PC-9 (cell line): ENCODE measurements around the gene UPF2.

Experiments
- CTCF ChIP-seq: fragments of 200-600 bp; sonication (generic); conservative IDR thresholded peaks from 2 replicates; pipeline ENCODE4 v1.6.1; 2017; ENCODE audit warnings: mixed run types, antibody characterized with exemption, mild to moderate bottlenecking, moderate library complexity
- EZH2 ChIP-seq: fragments of 200-600 bp; sonication (generic); IDR thresholded peaks from 2 replicates; pipeline ENCODE4 v1.8.0; 2017; ENCODE audit warnings: antibody characterized with exemption, low read depth

GRCh38 chr10:12077580-12078180, 35.1 kb upstream of the UPF2 start:
- TF ChIP-seq CTCF = no peak
- no peak for TF ChIP-seq EZH2
